Large intestine (tissue), 3 donors: ENCODE data around the gene KHK. TPM values are rescaled to one million over a fixed set of nuclear protein-coding genes. Genes with fewer than 3 reads are reported as not detected.
"Not testable (repeated sequence)": the region's sequence is repeated elsewhere in the genome, so short reads cannot be mapped to it uniquely, and the experiment has no call there.

Experiments used
- DNase-seq, 2 donors: peaks; one replicate each; pipeline versions ENCODE4 v3.0.0 to v3.0.0-alpha.2; 2013
- H3K27ac ChIP-seq: one replicate; pipeline ENCODE4 v1.5.1; 2013; ENCODE audit warnings: low read length
- H3K27me3 ChIP-seq: 2 replicates; pipeline ENCODE4 v1.6.1; 2013; ENCODE audit warnings: low read length; ENCODE audit not compliant: control insufficient read depth, insufficient read depth
- H3K36me3 ChIP-seq: 2 replicates; pipeline ENCODE4 v1.6.1; 2013; ENCODE audit warnings: low read length; ENCODE audit not compliant: control insufficient read depth, insufficient read depth
- H3K4me1 ChIP-seq: one replicate; pipeline ENCODE4 v1.6.1; 2013; ENCODE audit warnings: low read length; ENCODE audit not compliant: control insufficient read depth, insufficient read depth
- H3K4me3 ChIP-seq: one replicate; pipeline ENCODE4 v1.5.1; 2013; ENCODE audit warnings: low read length
- H3K9me3 ChIP-seq: one replicate; pipeline ENCODE4 v1.6.1; 2013; ENCODE audit warnings: mild to moderate bottlenecking, low read depth, low read length, moderate library complexity; ENCODE audit not compliant: control insufficient read depth
- WGBS: methylation state at CpG from one replicate; pipeline ENCODE4 v1.1.5; 2013; ENCODE audit warnings: low lambda C conversion rate; ENCODE audit not compliant: insufficient coverage; 5-methylcytosine and 5-hydroxymethylcytosine counted together
- polyA plus RNA-seq: library from polyadenylated mRNA; unstranded; fragments of 120-200 nt; gene quantifications from one replicate; pipeline ENCODE4 v1.2.1, GENCODE V29; 2013

The KHK gene
- polyA plus RNA-seq, 1 donor: 232 TPM

GRCh38 chr2:27071990-27072830, 14.4 kb upstream of the KHK start:
- Histone ChIP-seq H3K36me3 (peaks cover 30% of the 10 kb centered on the region), H3K4me1 (peaks cover 27% of the 10 kb centered on the region), H3K9me3 (no peaks in the 10 kb centered on the region), H3K27ac (peak overlapping the region; percentile 94), H3K27me3 (peaks cover 1% of the 10 kb centered on the region), H3K4me3 (peak overlapping the region; percentile 84)
- WGBS: 20% methylated on average over 1 of the region's 34 CpGs
- DNase-seq: peak; percentile 57 to 73

- peaks cover 23% of the 10 kb centered on the region for H3K36me3 ChIP-seq
- peaks cover 2% of the 10 kb centered on the region for H3K27me3 ChIP-seq
- H3K4me1 ChIP-seq: peaks cover 27% of the 10 kb centered on the region
- H3K9me3 ChIP-seq: no peaks in the 10 kb centered on the region
- H3K4me3 ChIP-seq: no peak overlapping the region
- peak overlapping the region; percentile 94 for H3K27ac ChIP-seq
- no CpG with 5 or more reads among the region's 5 CpGs for WGBS
- no peak for DNase-seq
Measured at GRCh38 chr2:27072920-27073319, 13.7 kb upstream of the KHK start.

GRCh38 chr2:27073782-27074181, 12.8 kb upstream of the KHK start:
- peaks cover 5% of the 10 kb centered on the region for H3K27me3 ChIP-seq
- peaks cover 4% of the 10 kb centered on the region for H3K9me3 ChIP-seq
- H3K27ac ChIP-seq: peak overlapping the region; percentile 94
- 100% methylated on average over 1 of the region's 2 CpGs for WGBS
- H3K4me1 ChIP-seq: peaks cover 27% of the 10 kb centered on the region
- peaks cover 14% of the 10 kb centered on the region for H3K36me3 ChIP-seq
- H3K4me3 ChIP-seq: no peak overlapping the region
- DNase-seq: no peak

GRCh38 chr2:27074738-27075565, 11.6 kb upstream of the KHK start:
- no CpG with 5 or more reads among the region's 4 CpGs for WGBS
- H3K36me3 ChIP-seq: peaks cover 4% of the 10 kb centered on the region
- H3K27ac ChIP-seq: peak overlapping the region; percentile 24
- no peak for DNase-seq
- peaks cover 8% of the 10 kb centered on the region for H3K9me3 ChIP-seq
- peaks cover 21% of the 10 kb centered on the region for H3K4me1 ChIP-seq
- peaks cover 8% of the 10 kb centered on the region for H3K27me3 ChIP-seq
- H3K4me3 ChIP-seq: no peak overlapping the region

GRCh38 chr2:27075566-27075871, 11.1 kb upstream of the KHK start:
- H3K4me3 ChIP-seq, H3K27me3 ChIP-seq, DNase-seq, H3K9me3 ChIP-seq, H3K36me3 ChIP-seq: not testable (repeated sequence)
- H3K4me1 ChIP-seq: peaks cover 15% of the 10 kb centered on the region
- peak overlapping the region; percentile 24 for H3K27ac ChIP-seq
- no CpG with 5 or more reads among the region's 6 CpGs for WGBS

- H3K9me3 ChIP-seq: peaks cover 8% of the 10 kb centered on the region
- no peak overlapping the region for H3K27ac ChIP-seq
- DNase-seq: no peak
- WGBS: 70% methylated on average over 2 of the region's 4 CpGs
- H3K27me3 ChIP-seq: peaks cover 8% of the 10 kb centered on the region
- H3K4me3 ChIP-seq: no peak overlapping the region
- H3K4me1 ChIP-seq: peaks cover 14% of the 10 kb centered on the region
- no peaks in the 10 kb centered on the region for H3K36me3 ChIP-seq
Measured at GRCh38 chr2:27076323-27076722, 10.2 kb upstream of the KHK start.

GRCh38 chr2:27077231-27077630, 9.3 kb upstream of the KHK start:
- H3K27ac ChIP-seq: no peak overlapping the region
- H3K4me1 ChIP-seq: peaks cover 17% of the 10 kb centered on the region
- H3K36me3 ChIP-seq: no peaks in the 10 kb centered on the region
- H3K9me3 ChIP-seq: peaks cover 8% of the 10 kb centered on the region
- DNase-seq: no peak
- H3K27me3 ChIP-seq: peaks cover 8% of the 10 kb centered on the region
- 88% methylated on average over 2 of the region's 7 CpGs for whole genome bisulfite sequencing
- no peak overlapping the region for H3K4me3 ChIP-seq

GRCh38 chr2:27078267-27079194, 8.0 kb upstream of the KHK start, which contains the start of gene EMILIN1:
EMILIN1 (plus strand) TSS chr2:27078615; CDS start chr2:27079066, 451 bp downstream.
- peaks cover 8% of the 10 kb centered on the region for H3K27me3 ChIP-seq
- H3K27ac ChIP-seq: peak within 1 kb of the TSS; percentile 66
- H3K4me1 ChIP-seq: peaks cover 11% of the 10 kb centered on the region
- WGBS: no CpG with 5 or more reads among the region's 41 CpGs
- peak within 1 kb of the TSS; percentile 50 for H3K4me3 ChIP-seq
- peaks cover 8% of the 10 kb centered on the region for H3K9me3 ChIP-seq
- DNase-seq: peak; percentile 57 to 67
- peaks cover 5% of the 10 kb centered on the region for H3K36me3 ChIP-seq

- H3K4me1 ChIP-seq: peaks cover 7% of the 10 kb centered on the region
- H3K4me3 ChIP-seq: peak overlapping the region; percentile 50
- DNase-seq: no peak
- H3K36me3 ChIP-seq: peaks cover 5% of the 10 kb centered on the region
- H3K9me3 ChIP-seq: peaks cover 8% of the 10 kb centered on the region
- peak overlapping the region; percentile 66 for H3K27ac ChIP-seq
- peaks cover 8% of the 10 kb centered on the region for H3K27me3 ChIP-seq
- no CpG with 5 or more reads among the region's 14 CpGs for WGBS
Measured at GRCh38 chr2:27079233-27080139, 7.1 kb upstream of the KHK start.
